GM12892 (cell line): ENCODE measurements around the gene RBM7.

ENCODE experiments used
- POLR2A ChIP-seq: IDR thresholded peaks from 2 replicates; pipeline ENCODE4 v1.6.1; 2011; ENCODE audit warnings: low read depth, low read length, control low read depth
- POLR2AphosphoS5 ChIP-seq: IDR thresholded peaks from 2 replicates; pipeline ENCODE4 v1.6.1; 2011; ENCODE audit warnings: low read depth, low read length, control low read depth

- TF ChIP-seq POLR2AphosphoS5 (no peak), POLR2A (no peak)
Measured at GRCh38 chr11:114416441-114416961, 16.0 kb downstream of the RBM7 start.
